ENCODE data around the gene RTTN. TPM values are rescaled to one million over a fixed set of nuclear protein-coding genes. Genes with fewer than 3 reads are reported as not detected.

Gene RTTN
- total and polyA plus RNA-seq, 2 of the 13 experiments (the other 11 are each of a cell fraction or from before 2014, with no cell fraction given): 5.4 to 18.7 TPM

DNA sequence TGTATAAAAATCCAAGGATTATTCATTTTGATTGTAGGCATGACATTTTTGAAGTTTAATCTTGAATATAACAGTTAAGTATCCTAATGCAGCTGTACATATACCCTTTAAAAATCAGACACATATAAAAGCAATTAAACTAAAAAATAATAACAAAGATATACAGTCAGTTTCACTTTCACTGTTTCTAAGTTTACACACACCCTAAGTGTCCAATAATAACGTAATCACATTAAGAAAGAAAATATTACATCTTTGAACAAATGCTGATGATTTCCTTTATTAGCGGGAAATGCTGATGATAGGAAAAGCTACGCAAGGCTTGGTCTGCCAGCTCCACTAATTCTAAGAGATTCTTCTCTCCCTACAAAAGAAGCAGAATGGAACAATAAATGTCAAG, 38.8 kb downstream of the RTTN start (continued):
- no peak for TF ChIP-seq ZNF407 (CRISPR knock-in tag; IDR thresholded peaks at IDR 0.05; ENCODE audit: not compliant biosample characterization)
- TF ChIP-seq MAFK (conservative IDR thresholded peaks at IDR 0.05 in 1 of 2, IDR thresholded peaks at IDR 0.05 in 1 of 2; ENCODE audit: low read length in 2 of 2): peak in 1 of 2 experiments; percentile 21; a peak in 1 of 4 replicates
- TF ChIP-seq ZNF343 (CRISPR knock-in tag; IDR thresholded peaks at IDR 0.05): no peak

DNA sequence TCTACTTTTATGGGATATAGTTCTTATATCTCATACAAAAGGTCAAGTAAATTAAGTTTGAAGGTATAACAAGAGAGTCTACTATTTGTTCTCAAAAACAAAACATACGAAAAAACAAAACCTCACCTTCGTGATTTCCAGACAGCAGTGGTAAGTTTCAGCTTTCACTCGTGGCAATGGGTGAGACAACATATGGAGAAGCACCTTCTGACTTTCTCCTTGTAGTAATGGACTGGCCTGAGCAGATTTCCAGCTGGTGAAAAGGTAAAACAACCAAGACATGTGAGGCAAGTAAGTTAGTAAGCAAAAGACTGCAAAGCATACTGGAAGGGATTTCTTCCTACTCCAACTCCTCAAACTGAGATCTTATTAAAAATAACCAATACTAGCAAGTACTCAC, 39.6 kb downstream of the RTTN start:
- BruUV-seq (replicated peaks): no TSS peak
- Histone ChIP-seq H3K79me2 (ENCODE audit: insufficient read depth, low read length) (no peaks in the 10 kb centered on the region), H3K4me1 (ENCODE audit: insufficient read depth, low read length) (no peaks in the 10 kb centered on the region; the same call in 1 of the 2 replicates), H3K4me3 (replicated peaks in 1 of 3; ENCODE audit: insufficient read depth in 1 of 3, low read depth in 2 of 3, low read length in 3 of 3) (no peak overlapping the region), H3K36me3 (replicated peaks in 1 of 2; ENCODE audit: control insufficient read depth in 1 of 2, insufficient read depth in 2 of 2, low read length in 2 of 2) (peaks cover 5 to 18% of the 10 kb centered on the region in 2 experiments; a peak in 4 of 5 replicates), H3K9me3 (ENCODE audit: low read length) (no peaks in the 10 kb centered on the region), H3K4me2 (ENCODE audit: low read depth, low read length) (no peak overlapping the region), H4K20me1 (ENCODE audit: insufficient read depth, low read length) (no peaks in the 10 kb centered on the region), H3K27me3 (ENCODE audit: control insufficient read depth in 1 of 2, insufficient read depth in 2 of 2, low read length in 2 of 2) (no peaks in the 10 kb centered on the region), H2AFZ (ENCODE audit: low read length) (no peak overlapping the region), H3K9ac (ENCODE audit: insufficient read depth, low read depth, low read length) (no peak overlapping the region), H3K27ac (ENCODE audit: extremely low read length, insufficient read depth, low read length) (no peak overlapping the region)
- ChIA-PET POLR2A (no interaction called here), CTCF (ENCODE audit: low intra/inter-chr PET ratio, low total read pairs) (no interaction called here)
- WGBS (ENCODE audit: low lambda C conversion rate): 97% methylated on average over 3 of the region's 3 CpGs
- in situ Hi-C loops (cut with HindIII; ENCODE audit: extremely low pct_ligation_motif_present, low pct_unique_long_range_greater_than_20kb) (no loop called here), intact Hi-C loops (cut with micrococcal nuclease; ENCODE audit: unreplicated experiment) (no loop called here)
- DNase-seq (ENCODE audit: low spot score) (no peak), FAIRE-seq (peak; percentile 15), ATAC-seq (no peak)
- TF ChIP-seq BRCA1 (CRISPR knock-in tag; IDR thresholded peaks at IDR 0.05) (no peak), SP1 (IDR thresholded peaks at IDR 0.05) (no peak), SP1 (CRISPR knock-in tag; IDR thresholded peaks at IDR 0.05) (no peak), ZNF3 (CRISPR knock-in tag; IDR thresholded peaks at IDR 0.05) (no peak), TAF15 (IDR thresholded peaks at IDR 0.05; ENCODE audit: low read depth, low read length, poor library complexity, severe bottlenecking) (no peak), SP5 (CRISPR knock-in tag; IDR thresholded peaks at IDR 0.05; ENCODE audit: borderline replicate concordance, low read depth) (no peak)
- TF ChIP-seq, protein P1, sequence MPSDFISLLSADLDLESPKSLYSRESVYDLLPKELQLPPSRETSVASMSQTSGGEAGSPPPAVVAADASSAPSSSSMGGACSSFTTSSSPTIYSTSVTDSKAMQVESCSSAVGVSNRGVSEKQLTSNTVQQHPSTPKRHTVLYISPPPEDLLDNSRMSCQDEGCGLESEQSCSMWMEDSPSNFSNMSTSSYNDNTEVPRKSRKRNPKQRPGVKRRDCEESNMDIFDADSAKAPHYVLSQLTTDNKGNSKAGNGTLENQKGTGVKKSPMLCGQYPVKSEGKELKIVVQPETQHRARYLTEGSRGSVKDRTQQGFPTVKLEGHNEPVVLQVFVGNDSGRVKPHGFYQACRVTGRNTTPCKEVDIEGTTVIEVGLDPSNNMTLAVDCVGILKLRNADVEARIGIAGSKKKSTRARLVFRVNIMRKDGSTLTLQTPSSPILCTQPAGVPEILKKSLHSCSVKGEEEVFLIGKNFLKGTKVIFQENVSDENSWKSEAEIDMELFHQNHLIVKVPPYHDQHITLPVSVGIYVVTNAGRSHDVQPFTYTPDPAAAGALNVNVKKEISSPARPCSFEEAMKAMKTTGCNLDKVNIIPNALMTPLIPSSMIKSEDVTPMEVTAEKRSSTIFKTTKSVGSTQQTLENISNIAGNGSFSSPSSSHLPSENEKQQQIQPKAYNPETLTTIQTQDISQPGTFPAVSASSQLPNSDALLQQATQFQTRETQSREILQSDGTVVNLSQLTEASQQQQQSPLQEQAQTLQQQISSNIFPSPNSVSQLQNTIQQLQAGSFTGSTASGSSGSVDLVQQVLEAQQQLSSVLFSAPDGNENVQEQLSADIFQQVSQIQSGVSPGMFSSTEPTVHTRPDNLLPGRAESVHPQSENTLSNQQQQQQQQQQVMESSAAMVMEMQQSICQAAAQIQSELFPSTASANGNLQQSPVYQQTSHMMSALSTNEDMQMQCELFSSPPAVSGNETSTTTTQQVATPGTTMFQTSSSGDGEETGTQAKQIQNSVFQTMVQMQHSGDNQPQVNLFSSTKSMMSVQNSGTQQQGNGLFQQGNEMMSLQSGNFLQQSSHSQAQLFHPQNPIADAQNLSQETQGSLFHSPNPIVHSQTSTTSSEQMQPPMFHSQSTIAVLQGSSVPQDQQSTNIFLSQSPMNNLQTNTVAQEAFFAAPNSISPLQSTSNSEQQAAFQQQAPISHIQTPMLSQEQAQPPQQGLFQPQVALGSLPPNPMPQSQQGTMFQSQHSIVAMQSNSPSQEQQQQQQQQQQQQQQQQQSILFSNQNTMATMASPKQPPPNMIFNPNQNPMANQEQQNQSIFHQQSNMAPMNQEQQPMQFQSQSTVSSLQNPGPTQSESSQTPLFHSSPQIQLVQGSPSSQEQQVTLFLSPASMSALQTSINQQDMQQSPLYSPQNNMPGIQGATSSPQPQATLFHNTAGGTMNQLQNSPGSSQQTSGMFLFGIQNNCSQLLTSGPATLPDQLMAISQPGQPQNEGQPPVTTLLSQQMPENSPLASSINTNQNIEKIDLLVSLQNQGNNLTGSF (CRISPR knock-in tag; IDR thresholded peaks at IDR 0.05): no peak
